Tibial artery (tissue), 4 donors: ENCODE results near the gene TSPAN5.

Experiments
- DNase-seq, 2 donors: peaks; one replicate each; pipeline ENCODE4 v3.0.0-alpha.2; 2019
- H3K27ac ChIP-seq, 2 donors: fragments of 200-600 bp; sonication (generic) in 1 of 2; 1 replicate in 1 of 2; 2 replicates in 1 of 2; pipeline ENCODE4 v1.5.1; 2018 to 2019; ENCODE audit warnings: mild to moderate bottlenecking in 1 of 2
- H3K27me3 ChIP-seq, 2 donors: fragments of 200-600 bp; sonication (generic) in 1 of 2; one replicate each; pipeline versions ENCODE4 v1.5.1 to v1.6.0; 2016 to 2019
- H3K36me3 ChIP-seq, 3 donors: fragments of 200-600 bp; sonication (generic) in 2 of 3; one replicate each; pipeline ENCODE4 v1.5.1; 2016 to 2019; ENCODE audit warnings: mild to moderate bottlenecking in 2 of 3
- H3K4me1 ChIP-seq, 4 donors: fragments of 200-600 bp; sonication (generic) in 2 of 4; 1 replicate in 3 of 4; 2 replicates in 1 of 4; pipeline ENCODE4 v1.5.1; 2016 to 2019
- H3K4me3 ChIP-seq, 2 donors: fragments of 200-600 bp; sonication (generic) in 1 of 2; 1 replicate in 1 of 2; 2 replicates in 1 of 2; pipeline ENCODE4 v1.5.1; 2018 to 2019; ENCODE audit warnings: mild to moderate bottlenecking in 2 of 2
- H3K9me3 ChIP-seq, 3 donors: fragments of 200-600 bp; sonication (generic) in 1 of 3; one replicate each; pipeline ENCODE4 v1.5.1; 2016 to 2019
- CTCF ChIP-seq, 2 experiments: fragments of 200-600 bp in 1 of 2; fragments of 450-650 bp in 1 of 2; IDR thresholded peaks; one replicate each; pipeline ENCODE4 v1.5.1; 2017 to 2019; ENCODE audit warnings: antibody characterized with exemption in 2 of 2, mild to moderate bottlenecking in 1 of 2, moderate library complexity in 1 of 2
- intact Hi-C: fragments of 100-400 bp; cut with DNase I; formaldehyde crosslinking; loops from one replicate; pipeline ENCODE4 v1.15.0; 2023; ENCODE audit warnings: low total_unique reads

The TSPAN5 gene

DNA sequence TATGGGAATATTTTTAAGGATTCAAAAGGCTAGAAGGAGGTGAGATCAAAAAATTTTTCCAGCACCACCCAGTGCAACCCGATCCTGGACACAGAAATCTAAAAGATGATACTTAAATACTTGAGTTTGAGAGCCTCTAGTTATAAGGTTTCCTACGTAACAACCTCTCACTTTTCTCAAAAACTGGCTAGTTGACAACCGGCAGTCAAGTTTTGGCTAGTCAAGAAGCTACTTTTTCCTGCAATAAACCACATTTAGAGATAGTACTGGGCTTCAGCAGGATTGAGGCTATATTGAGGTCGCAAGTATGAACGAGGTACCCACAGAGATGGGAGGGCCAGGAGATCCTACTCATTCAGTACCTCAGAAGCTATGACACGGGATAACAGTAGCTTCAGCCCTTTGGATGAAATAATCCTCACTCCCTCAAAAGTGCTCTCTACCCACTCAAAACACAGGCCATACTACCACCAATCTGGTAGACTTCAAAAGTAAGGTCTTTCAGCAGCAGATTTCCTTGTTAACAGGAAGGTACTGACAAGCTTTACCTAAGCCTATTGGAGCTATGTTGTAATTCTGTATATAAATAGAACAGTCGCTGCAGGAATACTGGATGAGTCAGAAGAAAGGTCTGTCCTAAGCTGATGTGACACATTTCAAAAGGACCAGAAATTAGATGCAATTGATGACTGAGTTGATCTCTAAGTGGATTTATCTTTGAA is 1.5 kb upstream of the TSPAN5 start:
- no peaks in the 10 kb centered on the region for H3K9me3 ChIP-seq
- H3K4me3 ChIP-seq = peak overlapping the region in 1 of 2 donors; percentile 78
- peaks cover 0 to 37% (median 17%) of the 10 kb centered on the region in 4 donors for H3K4me1 ChIP-seq
- H3K27ac ChIP-seq = peak overlapping the region; percentile 37 to 79
- intact Hi-C loops = no loop called here
- no peak for DNase-seq
- H3K27me3 ChIP-seq = no peaks in the 10 kb centered on the region
- H3K36me3 ChIP-seq = no peaks in the 10 kb centered on the region
- TF ChIP-seq CTCF (IDR thresholded peaks at IDR 0.05) = no peak

GRCh38 chr4:98659106-98659592 is 738 bp upstream of the TSPAN5 start:
- peaks cover 0 to 44% (median 17%) of the 10 kb centered on the region in 4 donors for H3K4me1 ChIP-seq
- no peaks in the 10 kb centered on the region for H3K36me3 ChIP-seq
- intact Hi-C loops = no loop called here
- peak overlapping the region; percentile 79 to 81 for H3K27ac ChIP-seq
- no peaks in the 10 kb centered on the region for H3K9me3 ChIP-seq
- no peak for DNase-seq
- H3K4me3 ChIP-seq = peak overlapping the region; percentile 65 to 78
- no peak for TF ChIP-seq CTCF (IDR thresholded peaks at IDR 0.05)
- H3K27me3 ChIP-seq = no peaks in the 10 kb centered on the region

- Histone ChIP-seq H3K27me3 (no peaks in the 10 kb centered on the region), H3K4me1 (peaks cover 0 to 48% (median 17%) of the 10 kb centered on the region in 4 donors), H3K9me3 (no peaks in the 10 kb centered on the region), H3K27ac (peak overlapping the region; percentile 61 to 79), H3K4me3 (peak overlapping the region; percentile 65 to 78), H3K36me3 (no peaks in the 10 kb centered on the region)
- peak in 1 of 2 donors; percentile 30 for DNase-seq
- no peak for TF ChIP-seq CTCF (IDR thresholded peaks at IDR 0.05)
- intact Hi-C loops = no loop called here
Observed at GRCh38 chr4:98657531-98658286, 702 bp downstream of the TSPAN5 start.

- Histone ChIP-seq H3K4me3 (peak overlapping the region; percentile 65 to 78), H3K9me3 (no peaks in the 10 kb centered on the region), H3K4me1 (peaks cover 0 to 48% (median 17%) of the 10 kb centered on the region in 4 donors), H3K27me3 (no peaks in the 10 kb centered on the region), H3K27ac (no peak overlapping the region), H3K36me3 (no peaks in the 10 kb centered on the region)
- intact Hi-C loops = no loop called here
- no peak for TF ChIP-seq CTCF (IDR thresholded peaks at IDR 0.05)
- DNase-seq = no peak
Observed at GRCh38 chr4:98656886-98657285, 1.5 kb downstream of the TSPAN5 start.

DNA sequence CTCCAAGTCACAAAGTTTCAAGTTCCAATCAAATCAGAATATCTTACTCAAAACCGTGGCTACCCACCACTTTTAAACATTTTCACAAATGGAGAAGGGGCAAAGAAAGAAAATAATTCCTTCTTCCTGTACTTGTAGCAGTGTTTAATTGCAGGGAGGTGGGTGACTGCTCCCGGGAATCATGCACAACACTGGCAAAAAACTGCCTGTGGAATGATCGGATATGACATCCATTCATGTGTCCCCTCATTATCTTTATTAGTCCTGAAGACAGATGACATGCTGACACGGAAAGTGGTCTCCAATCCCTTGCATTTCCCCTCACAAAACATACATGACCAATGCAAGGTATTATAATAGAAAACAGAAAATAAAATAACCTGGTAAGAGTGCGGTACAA is 2.0 kb downstream of the TSPAN5 start:
- intact Hi-C loops = no loop called here
- DNase-seq = no peak
- no peaks in the 10 kb centered on the region for H3K27me3 ChIP-seq
- H3K4me3 ChIP-seq = peak overlapping the region; percentile 65 to 78
- no peaks in the 10 kb centered on the region for H3K36me3 ChIP-seq
- H3K4me1 ChIP-seq = peaks cover 0 to 48% (median 17%) of the 10 kb centered on the region in 4 donors
- H3K9me3 ChIP-seq = no peaks in the 10 kb centered on the region
- H3K27ac ChIP-seq = no peak overlapping the region
- no peak for TF ChIP-seq CTCF (IDR thresholded peaks at IDR 0.05)
